T-helper 1 cell treated with Interleukin-12 subunit alpha and Interleukin-12 subunit beta and Interleukin-4 antibody, amounts not matched to agents 30 μg/mL and 1 μg/mL, for 36 hours (primary cell): Measurements from ENCODE around the gene HEBP2.
A peak's percentile ranks its signal among the peaks of the same experiment; 100 is the strongest.
"Not testable (repeated sequence)": the region's sequence is repeated elsewhere in the genome, so short reads cannot be mapped to it uniquely, and the experiment has no call there.

Experiments used
- H3K27ac Mint-ChIP-seq: one replicate; pipeline ENCODE4 v1.8.0; 2021; ENCODE audit warnings: mild to moderate bottlenecking, mixed read lengths
- H3K27me3 Mint-ChIP-seq: one replicate; pipeline ENCODE4 v1.8.0; 2021; ENCODE audit warnings: low read depth, mixed read lengths
- H3K36me3 Mint-ChIP-seq: one replicate; pipeline ENCODE4 v1.8.0; 2021; ENCODE audit warnings: low read depth, mixed read lengths
- H3K4me1 Mint-ChIP-seq: one replicate; pipeline ENCODE4 v1.8.0; 2021; ENCODE audit warnings: low read depth, mixed read lengths
- H3K4me3 Mint-ChIP-seq: one replicate; pipeline ENCODE4 v1.8.0; 2021; ENCODE audit warnings: mild to moderate bottlenecking, moderate library complexity, mixed read lengths
- H3K9me3 Mint-ChIP-seq: one replicate; pipeline ENCODE4 v1.8.0; 2021; ENCODE audit warnings: mixed read lengths

The HEBP2 gene

DNA sequence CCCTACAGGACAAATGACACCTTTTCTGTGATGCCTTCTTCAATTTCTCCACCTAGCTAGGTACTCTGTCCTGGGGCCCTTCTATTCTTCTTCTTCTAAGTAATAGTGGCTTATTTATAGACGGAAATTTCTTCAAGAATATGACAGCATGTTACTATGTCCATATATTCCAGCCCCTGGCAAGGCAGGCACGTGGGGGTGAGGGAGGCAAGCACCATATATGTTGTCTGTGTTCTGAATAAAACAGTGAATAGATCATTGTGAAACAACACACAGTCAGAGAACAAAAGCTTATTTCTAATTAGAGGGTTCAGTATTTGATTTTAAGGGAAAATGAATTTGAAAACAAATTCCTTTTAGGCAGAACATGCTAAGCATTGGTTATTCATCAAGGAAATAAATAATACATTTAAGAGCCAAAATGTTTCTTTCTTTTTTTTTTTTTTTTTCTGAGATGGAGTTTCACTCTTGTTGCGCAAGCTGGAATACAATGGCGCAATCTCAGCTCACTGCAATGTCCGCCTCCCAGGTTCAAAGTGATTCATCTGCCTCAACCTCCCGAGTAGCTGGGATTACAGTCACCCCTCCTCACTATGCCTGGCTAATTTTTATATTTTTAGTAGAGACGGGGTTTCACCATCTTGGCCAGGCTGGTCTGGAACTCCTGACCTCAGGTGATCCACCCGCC lies 6.2 kb downstream of the HEBP2 start:
- Mint-ChIP-seq H3K4me3 (no peak overlapping the region), H3K9me3 (no peaks in the 10 kb centered on the region), H3K27ac (no peak overlapping the region), H3K4me1 (peaks cover 26% of the 10 kb centered on the region), H3K36me3 (peaks cover 52% of the 10 kb centered on the region), H3K27me3 (no peaks in the 10 kb centered on the region)

DNA sequence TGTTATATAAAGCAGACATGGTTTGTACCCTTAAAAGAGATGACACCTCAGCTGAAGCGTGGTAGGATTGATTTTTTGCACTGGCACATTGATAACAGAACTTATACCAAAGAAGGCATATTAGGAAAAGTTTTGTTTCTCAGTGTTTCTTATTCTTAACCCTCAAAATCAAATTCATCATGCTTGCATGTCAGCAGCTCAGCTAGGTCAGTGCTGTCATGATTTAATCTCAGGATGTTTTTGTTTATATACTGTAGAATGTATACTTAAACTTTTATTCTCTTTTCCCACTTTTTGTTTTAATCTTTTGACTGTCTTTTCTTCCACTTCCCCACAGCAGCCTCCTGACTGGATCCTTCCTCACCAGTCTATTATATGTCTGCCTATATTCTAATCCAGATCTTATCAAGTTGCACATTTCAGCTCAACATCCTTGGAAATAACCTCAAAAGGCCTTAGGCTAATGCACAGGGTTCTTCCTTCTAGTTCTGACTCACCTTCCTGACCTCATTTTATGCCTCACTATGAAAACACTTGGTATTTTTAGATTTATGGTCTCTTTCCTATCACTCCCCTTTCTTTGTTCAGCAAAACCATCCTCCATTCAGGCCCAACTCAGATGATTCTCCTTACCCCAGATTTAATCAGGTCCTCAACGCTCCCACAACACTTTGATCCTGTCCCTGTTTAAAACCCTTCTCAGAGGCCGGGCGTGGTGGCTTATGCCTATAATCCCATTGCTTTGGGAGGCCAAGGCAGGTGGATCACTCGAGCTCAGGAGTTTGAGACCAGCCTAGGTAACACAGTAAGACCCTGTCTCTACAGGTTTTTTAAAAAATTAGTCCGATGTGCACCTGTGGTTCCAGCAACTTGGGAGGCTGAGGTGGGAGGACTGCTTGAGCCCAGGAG lies 7.2 kb downstream of the HEBP2 start:
- no peaks in the 10 kb centered on the region for H3K9me3 Mint-ChIP-seq
- H3K4me3 Mint-ChIP-seq: peak overlapping the region; percentile 23
- H3K4me1 Mint-ChIP-seq: peaks cover 20% of the 10 kb centered on the region
- H3K27me3 Mint-ChIP-seq: no peaks in the 10 kb centered on the region
- H3K27ac Mint-ChIP-seq: peak overlapping the region; percentile 85
- H3K36me3 Mint-ChIP-seq: peaks cover 52% of the 10 kb centered on the region

- H3K9me3 Mint-ChIP-seq: no peaks in the 10 kb centered on the region
- H3K27me3 Mint-ChIP-seq: no peaks in the 10 kb centered on the region
- H3K4me1 Mint-ChIP-seq: peaks cover 13% of the 10 kb centered on the region
- no peak overlapping the region for H3K4me3 Mint-ChIP-seq
- peaks cover 41% of the 10 kb centered on the region for H3K36me3 Mint-ChIP-seq
- no peak overlapping the region for H3K27ac Mint-ChIP-seq
Measured at GRCh38 chr6:138415125-138415524, 11.1 kb downstream of the HEBP2 start.

DNA sequence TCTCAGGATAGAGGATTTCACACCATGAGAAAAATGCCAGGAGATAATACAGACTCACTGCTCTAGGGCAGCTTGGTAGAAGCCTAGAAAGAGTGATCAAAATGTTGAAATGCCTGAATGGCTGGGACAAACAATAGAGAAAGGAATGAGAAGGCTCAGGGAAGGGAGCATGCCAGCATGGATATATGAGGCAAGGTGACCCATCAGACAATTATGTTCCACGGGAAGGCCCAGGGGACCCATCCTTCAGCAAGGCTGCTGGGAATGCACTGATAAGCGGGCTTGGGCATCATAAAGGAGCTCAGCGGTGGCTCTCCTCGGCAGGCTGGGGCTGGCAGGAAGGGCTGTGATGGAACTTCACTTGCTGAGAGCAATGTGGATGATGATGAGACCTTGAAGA lies 12.2 kb downstream of the HEBP2 start:
- H3K4me1 Mint-ChIP-seq: peaks cover 6% of the 10 kb centered on the region
- no peaks in the 10 kb centered on the region for H3K9me3 Mint-ChIP-seq
- H3K4me3 Mint-ChIP-seq: no peak overlapping the region
- H3K27ac Mint-ChIP-seq: no peak overlapping the region
- H3K36me3 Mint-ChIP-seq: peaks cover 35% of the 10 kb centered on the region
- H3K27me3 Mint-ChIP-seq: no peaks in the 10 kb centered on the region

DNA sequence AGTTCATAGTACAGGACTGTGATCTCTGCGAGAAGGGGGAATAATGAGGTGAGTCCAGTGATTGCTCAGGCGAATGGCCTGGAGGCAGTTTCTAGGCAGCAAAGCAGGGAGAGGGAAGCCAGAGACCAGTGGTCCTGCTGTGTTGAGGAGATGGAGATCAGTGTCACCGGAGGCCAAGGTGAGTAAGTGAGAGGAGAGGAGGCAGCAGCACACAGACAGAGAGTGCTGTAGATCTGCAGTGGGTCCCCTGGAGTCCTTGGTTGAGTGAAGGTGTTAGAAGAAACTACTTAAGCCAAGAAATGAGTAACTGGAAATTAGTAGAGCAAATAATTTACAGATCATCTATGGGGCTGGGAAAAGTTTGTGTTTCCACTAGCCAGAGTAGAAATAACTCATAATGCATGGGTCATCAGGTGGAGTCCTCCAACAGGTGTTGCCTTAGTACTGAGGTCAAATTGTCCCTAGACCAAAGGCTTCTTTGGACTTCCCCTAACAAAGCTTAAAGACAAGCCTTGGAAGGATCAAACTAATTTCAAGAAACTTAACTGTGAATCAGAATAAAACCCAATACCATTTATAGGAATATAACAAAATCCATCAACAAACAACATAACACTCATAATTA lies 13.6 kb downstream of the HEBP2 start:
- Mint-ChIP-seq H3K9me3 (no peaks in the 10 kb centered on the region), H3K4me1 (no peaks in the 10 kb centered on the region), H3K27me3 (no peaks in the 10 kb centered on the region), H3K27ac (no peak overlapping the region), H3K4me3 (no peak overlapping the region), H3K36me3 (peaks cover 28% of the 10 kb centered on the region)

- Mint-ChIP-seq H3K36me3 (peaks cover 25% of the 10 kb centered on the region), H3K4me3 (no peak overlapping the region), H3K4me1 (peaks cover 3% of the 10 kb centered on the region), H3K27ac (no peak overlapping the region), H3K9me3 (no peaks in the 10 kb centered on the region), H3K27me3 (no peaks in the 10 kb centered on the region)
Measured at GRCh38 chr6:138418118-138418742, 14.2 kb downstream of the HEBP2 start.

GRCh38 chr6:138419766-138420165 lies 15.7 kb downstream of the HEBP2 start:
- no peaks in the 10 kb centered on the region for H3K9me3 Mint-ChIP-seq
- no peak overlapping the region for H3K4me3 Mint-ChIP-seq
- H3K4me1 Mint-ChIP-seq: peaks cover 5% of the 10 kb centered on the region
- H3K27me3 Mint-ChIP-seq: no peaks in the 10 kb centered on the region
- H3K36me3 Mint-ChIP-seq: peaks cover 16% of the 10 kb centered on the region
- H3K27ac Mint-ChIP-seq: no peak overlapping the region

DNA sequence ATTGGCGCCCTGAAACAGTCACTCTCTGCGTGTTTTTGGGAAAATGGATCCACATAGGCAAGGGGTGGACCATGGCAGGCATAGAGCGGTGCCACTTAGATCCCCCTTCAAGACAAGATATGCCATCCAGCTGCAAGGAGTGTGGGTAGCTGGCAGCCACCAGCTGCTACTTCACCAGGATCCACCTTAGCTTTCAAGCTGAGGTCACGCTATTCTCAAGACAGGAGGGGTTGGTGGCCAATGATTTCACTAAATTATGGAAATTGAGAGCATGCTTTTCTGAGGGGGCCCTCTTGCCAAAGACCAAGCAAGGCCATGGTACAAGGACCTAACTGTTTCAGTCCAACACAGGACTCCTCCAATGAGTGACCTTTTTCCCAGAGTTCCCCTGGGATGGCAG lies 16.3 kb downstream of the HEBP2 start:
- Mint-ChIP-seq H3K27ac (no peak overlapping the region), H3K4me3 (no peak overlapping the region), H3K4me1 (peaks cover 5% of the 10 kb centered on the region), H3K36me3 (peaks cover 16% of the 10 kb centered on the region), H3K9me3 (no peaks in the 10 kb centered on the region), H3K27me3 (no peaks in the 10 kb centered on the region)

GRCh38 chr6:138421089-138421488 lies 17.1 kb downstream of the HEBP2 start:
- no peak overlapping the region for H3K27ac Mint-ChIP-seq

DNA sequence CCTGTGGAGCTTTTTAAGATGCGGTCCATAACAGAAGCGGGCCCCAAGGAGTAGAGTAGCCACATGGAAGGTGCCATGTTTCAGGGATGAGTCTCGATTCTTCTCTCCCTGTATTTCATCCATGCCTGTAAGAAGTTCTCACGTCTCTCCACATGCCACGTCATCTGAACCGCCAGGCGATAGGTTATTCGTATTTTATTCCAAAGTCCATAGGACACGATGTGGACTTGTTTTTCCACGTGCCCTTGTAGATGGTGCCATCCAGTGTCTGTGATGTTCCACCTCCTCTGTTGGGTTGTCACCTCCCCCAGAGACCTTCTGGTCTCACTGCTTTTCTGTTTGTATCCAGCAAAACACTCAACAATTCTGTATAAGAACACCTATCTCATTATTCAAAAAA lies 17.6 kb downstream of the HEBP2 start:
- Mint-ChIP-seq H3K9me3 (no peaks in the 10 kb centered on the region), H3K4me3 (no peak overlapping the region), H3K27me3 (no peaks in the 10 kb centered on the region), H3K27ac (no peak overlapping the region), H3K4me1 (peaks cover 5% of the 10 kb centered on the region), H3K36me3 (peaks cover 15% of the 10 kb centered on the region)

More at GRCh38 chr6:138421089-138421488, 17.1 kb downstream of the HEBP2 start:
- H3K36me3 Mint-ChIP-seq: peaks cover 15% of the 10 kb centered on the region
- H3K4me1 Mint-ChIP-seq: peaks cover 5% of the 10 kb centered on the region
- no peaks in the 10 kb centered on the region for H3K27me3 Mint-ChIP-seq
- no peaks in the 10 kb centered on the region for H3K9me3 Mint-ChIP-seq
- H3K4me3 Mint-ChIP-seq: no peak overlapping the region

- Mint-ChIP-seq H3K9me3 (no peaks in the 10 kb centered on the region), H3K27me3 (no peaks in the 10 kb centered on the region), H3K4me3 (no peak overlapping the region), H3K27ac (no peak overlapping the region), H3K4me1 (peaks cover 5% of the 10 kb centered on the region), H3K36me3 (peaks cover 9% of the 10 kb centered on the region)
Measured at GRCh38 chr6:138422861-138423260, 18.8 kb downstream of the HEBP2 start.

DNA sequence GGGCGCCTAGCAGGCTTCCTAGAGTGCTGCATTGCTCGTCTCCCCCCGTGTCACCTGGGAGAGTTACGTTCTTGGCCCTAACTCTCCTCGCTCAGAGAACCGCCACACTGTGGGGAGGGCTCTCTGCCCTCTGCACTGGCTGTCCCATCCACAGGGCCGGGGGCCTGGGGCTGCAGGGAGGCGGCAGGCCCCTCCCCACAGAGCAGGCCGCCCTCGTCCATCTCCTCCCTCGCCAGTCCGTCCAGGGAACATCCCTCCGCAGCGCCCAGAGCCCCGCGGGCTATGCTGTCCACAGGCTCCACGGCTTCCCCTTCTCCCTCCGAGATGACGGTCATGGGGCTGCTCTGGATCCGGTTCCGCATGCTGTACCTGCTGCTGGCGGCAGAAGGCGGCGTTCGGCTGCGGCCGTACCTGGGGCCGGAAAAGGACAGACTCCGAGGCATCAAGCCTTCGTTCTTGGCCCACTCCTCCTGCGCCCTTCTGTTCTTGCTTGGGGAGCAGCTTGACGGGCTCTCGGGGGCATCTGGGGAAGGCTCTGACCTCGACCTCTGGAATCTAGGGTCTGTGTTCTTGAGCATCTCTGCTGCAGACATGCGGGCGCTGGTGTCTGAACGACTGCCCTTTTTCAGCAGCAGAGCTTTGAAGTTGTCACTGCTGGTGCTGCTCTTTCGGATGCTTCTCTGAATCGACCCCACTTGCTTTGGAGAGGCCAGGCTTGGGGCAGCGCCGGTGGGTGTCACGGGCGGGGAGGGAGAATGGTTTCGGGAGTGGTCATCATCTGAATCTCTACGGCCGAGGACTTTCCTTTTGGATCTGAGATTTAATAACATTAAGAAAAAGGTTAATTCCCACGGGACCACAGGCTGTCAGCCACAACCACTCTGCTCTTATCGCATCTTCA lies 20.2 kb downstream of the HEBP2 start:
- Mint-ChIP-seq H3K27me3 (peaks cover 8% of the 10 kb centered on the region), H3K9me3 (no peaks in the 10 kb centered on the region), H3K27ac (no peak overlapping the region), H3K4me3 (no peak overlapping the region), H3K36me3 (no peaks in the 10 kb centered on the region), H3K4me1 (peaks cover 5% of the 10 kb centered on the region)

DNA sequence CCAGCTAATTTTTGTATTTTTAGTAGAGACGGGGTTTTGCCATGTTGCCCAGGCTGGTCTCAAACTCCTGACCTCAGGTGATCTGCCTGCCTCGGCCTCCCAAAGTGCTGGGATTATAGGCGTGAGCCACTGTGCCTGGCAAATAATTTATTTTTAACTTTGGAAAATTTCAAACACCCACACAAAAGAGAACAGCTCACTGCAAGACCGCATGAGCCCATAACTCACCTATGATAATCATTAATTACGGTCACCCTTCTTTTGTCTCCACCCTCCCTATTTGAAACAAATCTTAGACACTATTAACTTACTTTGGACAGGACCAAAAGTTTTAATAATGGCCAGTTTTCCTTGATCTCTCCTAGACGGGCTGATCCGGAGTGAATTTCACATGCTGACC lies 21.2 kb downstream of the HEBP2 start:
- H3K4me1 Mint-ChIP-seq, H3K36me3 Mint-ChIP-seq, H3K27ac Mint-ChIP-seq, H3K9me3 Mint-ChIP-seq, H3K4me3 Mint-ChIP-seq: not testable (repeated sequence)
- H3K27me3 Mint-ChIP-seq: peaks cover 10% of the 10 kb centered on the region
